VCaP (cell line): ENCODE measurements around the gene KAZN.

ENCODE experiments used
- H3K27ac ChIP-seq: fragments of 450-650 bp; 2 replicates; pipeline ENCODE4 v1.5.1; 2017
- CTCF ChIP-seq: fragments of 450-650 bp; conservative IDR thresholded peaks from 2 replicates; pipeline ENCODE4 v1.5.1; 2017; ENCODE audit warnings: mild to moderate bottlenecking, moderate library complexity

Gene KAZN

GRCh38 chr1:15026117-15026489 is 427.6 kb downstream of the KAZN start:
- no peak for TF ChIP-seq CTCF
- H3K27ac ChIP-seq: no peak overlapping the region

- H3K27ac ChIP-seq: no peak overlapping the region
- TF ChIP-seq CTCF: peak; percentile 93
Measured at GRCh38 chr1:15027515-15027986, 429.1 kb downstream of the KAZN start.

GRCh38 chr1:15028102-15028501 is 429.6 kb downstream of the KAZN start:
- TF ChIP-seq CTCF: no peak
- no peak overlapping the region for H3K27ac ChIP-seq

- H3K27ac ChIP-seq: no peak overlapping the region
- TF ChIP-seq CTCF: no peak
Measured at GRCh38 chr1:15028616-15029015, 430.1 kb downstream of the KAZN start.

GRCh38 chr1:15029036-15029435 is 430.6 kb downstream of the KAZN start:
- no peak for TF ChIP-seq CTCF
- no peak overlapping the region for H3K27ac ChIP-seq

- no peak for TF ChIP-seq CTCF
- no peak overlapping the region for H3K27ac ChIP-seq
Measured at GRCh38 chr1:15029786-15030185, 431.3 kb downstream of the KAZN start.

- no peak for TF ChIP-seq CTCF
- H3K27ac ChIP-seq: no peak overlapping the region
Measured at GRCh38 chr1:15031251-15031933, 432.9 kb downstream of the KAZN start.
